Measurements from ENCODE around the gene FBXL20.

DNA sequence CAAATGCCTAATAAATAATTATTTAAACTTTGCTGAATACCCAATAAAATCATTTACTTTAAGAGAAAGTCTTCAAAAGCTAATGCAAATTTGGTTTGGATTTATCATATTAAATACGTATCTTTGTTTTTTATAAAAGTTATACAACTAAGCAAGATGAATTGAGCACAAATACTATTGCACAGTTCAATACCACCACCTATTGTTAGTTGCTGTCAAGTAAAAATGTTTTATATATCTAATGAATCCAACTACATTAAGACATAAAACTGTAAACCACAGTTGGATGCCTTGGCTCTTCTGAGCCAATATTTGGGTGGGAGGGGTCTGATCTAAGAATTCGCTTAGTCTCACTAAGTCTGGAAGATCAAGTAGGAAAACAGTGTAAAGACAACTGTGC is 7.7 kb downstream of the FBXL20 start:
- TF ChIP-seq BCL6 (CRISPR knock-in tag; IDR thresholded peaks at IDR 0.05) (no peak), RNF2 (IDR thresholded peaks at IDR 0.05) (no peak), SMARCC2 (IDR thresholded peaks at IDR 0.05; ENCODE audit: low read depth) (no peak), RAD21 (CRISPR knock-in tag; conservative IDR thresholded peaks at IDR 0.05 in 1 of 2, IDR thresholded peaks at IDR 0.05 in 1 of 2) (peak in 1 of 2 experiments; percentile 15; a peak in 2 of 4 replicates), IRF1 (CRISPR knock-in tag; IDR thresholded peaks at IDR 0.05; ENCODE audit: borderline replicate concordance) (no peak), HBP1 (CRISPR knock-in tag; IDR thresholded peaks at IDR 0.05) (no peak), CEBPB (tag; IDR thresholded peaks at IDR 0.05) (no peak), ATF3 (IDR thresholded peaks at IDR 0.05) (no peak), ATF3 (CRISPR knock-in tag; conservative IDR thresholded peaks at IDR 0.05) (no peak), BRCA1 (IDR thresholded peaks at IDR 0.05) (no peak), BRCA1 (CRISPR knock-in tag; IDR thresholded peaks at IDR 0.05) (no peak), CTCF (IDR thresholded peaks at IDR 0.05 in 2 of 3, conservative IDR thresholded peaks at IDR 0.05 in 1 of 3; ENCODE audit: insufficient read depth in 2 of 3, low read depth in 1 of 3, low read length in 3 of 3) (peak in 1 of 3 experiments; percentile 41; a peak in 2 of 6 replicates), ATF1 (CRISPR knock-in tag; IDR thresholded peaks at IDR 0.05) (no peak), ATF1 (tag; IDR thresholded peaks at IDR 0.05) (no peak)
- TF ChIP-seq, protein P1, sequence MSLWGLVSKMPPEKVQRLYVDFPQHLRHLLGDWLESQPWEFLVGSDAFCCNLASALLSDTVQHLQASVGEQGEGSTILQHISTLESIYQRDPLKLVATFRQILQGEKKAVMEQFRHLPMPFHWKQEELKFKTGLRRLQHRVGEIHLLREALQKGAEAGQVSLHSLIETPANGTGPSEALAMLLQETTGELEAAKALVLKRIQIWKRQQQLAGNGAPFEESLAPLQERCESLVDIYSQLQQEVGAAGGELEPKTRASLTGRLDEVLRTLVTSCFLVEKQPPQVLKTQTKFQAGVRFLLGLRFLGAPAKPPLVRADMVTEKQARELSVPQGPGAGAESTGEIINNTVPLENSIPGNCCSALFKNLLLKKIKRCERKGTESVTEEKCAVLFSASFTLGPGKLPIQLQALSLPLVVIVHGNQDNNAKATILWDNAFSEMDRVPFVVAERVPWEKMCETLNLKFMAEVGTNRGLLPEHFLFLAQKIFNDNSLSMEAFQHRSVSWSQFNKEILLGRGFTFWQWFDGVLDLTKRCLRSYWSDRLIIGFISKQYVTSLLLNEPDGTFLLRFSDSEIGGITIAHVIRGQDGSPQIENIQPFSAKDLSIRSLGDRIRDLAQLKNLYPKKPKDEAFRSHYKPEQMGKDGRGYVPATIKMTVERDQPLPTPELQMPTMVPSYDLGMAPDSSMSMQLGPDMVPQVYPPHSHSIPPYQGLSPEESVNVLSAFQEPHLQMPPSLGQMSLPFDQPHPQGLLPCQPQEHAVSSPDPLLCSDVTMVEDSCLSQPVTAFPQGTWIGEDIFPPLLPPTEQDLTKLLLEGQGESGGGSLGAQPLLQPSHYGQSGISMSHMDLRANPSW (CRISPR knock-in tag; IDR thresholded peaks at IDR 0.05): no peak
- TF ChIP-seq, protein P2, sequence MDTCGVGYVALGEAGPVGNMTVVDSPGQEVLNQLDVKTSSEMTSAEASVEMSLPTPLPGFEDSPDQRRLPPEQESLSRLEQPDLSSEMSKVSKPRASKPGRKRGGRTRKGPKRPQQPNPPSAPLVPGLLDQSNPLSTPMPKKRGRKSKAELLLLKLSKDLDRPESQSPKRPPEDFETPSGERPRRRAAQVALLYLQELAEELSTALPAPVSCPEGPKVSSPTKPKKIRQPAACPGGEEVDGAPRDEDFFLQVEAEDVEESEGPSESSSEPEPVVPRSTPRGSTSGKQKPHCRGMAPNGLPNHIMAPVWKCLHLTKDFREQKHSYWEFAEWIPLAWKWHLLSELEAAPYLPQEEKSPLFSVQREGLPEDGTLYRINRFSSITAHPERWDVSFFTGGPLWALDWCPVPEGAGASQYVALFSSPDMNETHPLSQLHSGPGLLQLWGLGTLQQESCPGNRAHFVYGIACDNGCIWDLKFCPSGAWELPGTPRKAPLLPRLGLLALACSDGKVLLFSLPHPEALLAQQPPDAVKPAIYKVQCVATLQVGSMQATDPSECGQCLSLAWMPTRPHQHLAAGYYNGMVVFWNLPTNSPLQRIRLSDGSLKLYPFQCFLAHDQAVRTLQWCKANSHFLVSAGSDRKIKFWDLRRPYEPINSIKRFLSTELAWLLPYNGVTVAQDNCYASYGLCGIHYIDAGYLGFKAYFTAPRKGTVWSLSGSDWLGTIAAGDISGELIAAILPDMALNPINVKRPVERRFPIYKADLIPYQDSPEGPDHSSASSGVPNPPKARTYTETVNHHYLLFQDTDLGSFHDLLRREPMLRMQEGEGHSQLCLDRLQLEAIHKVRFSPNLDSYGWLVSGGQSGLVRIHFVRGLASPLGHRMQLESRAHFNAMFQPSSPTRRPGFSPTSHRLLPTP (IDR thresholded peaks at IDR 0.05; ENCODE audit: borderline replicate concordance, extremely low read depth, insufficient read length): no peak
